HepG2 (cell line): Measurements from ENCODE around the gene PIP5K1C. TPM values are rescaled to one million over a fixed set of nuclear protein-coding genes. Genes with fewer than 3 reads are reported as not detected.

Experiments
- ATAC-seq: fragments of 200-7000 bp; cut with Tn5 transposase; 3 replicates; pipeline ENCODE4 v1.9.1; 2020; ENCODE audit warnings: mild to moderate bottlenecking, moderate library complexity
- BruUV-seq: library from RNA; stranded (reverse); fragments of 400-500 nt; replicated peaks from 2 replicates; lab custom pipeline; 2021; lab: Mats Ljungman, UMichigan
- CTCF ChIA-PET: fragments of 300-600 bp; formaldehyde crosslinking; extraction: SDS; loops from one replicate; lab custom pipeline; 2021; ENCODE audit warnings: low total read pairs, inconsistent platforms, low intra/inter-chr PET ratio; lab: Yijun Ruan, JAX
- POLR2A ChIA-PET: fragments of 350-600 bp; sonication (Branson Sonifier 250); formaldehyde crosslinking; loops from one replicate; lab custom pipeline; 2020; ENCODE audit warnings: antibody characterized with exemption, inconsistent platforms; lab: Yijun Ruan, JAX
- DNase-seq: peaks from one replicate; pipeline ENCODE4 v3.0.0-alpha.2; 2015; ENCODE audit warnings: low spot score
- FAIRE-seq: peaks from 3 replicates; lab custom pipeline; 2011; peaks lifted over from hg19 to GRCh38; lab: Jason Lieb, UNC
- H2AFZ ChIP-seq: one replicate; pipeline ENCODE4 v1.6.1; 2011; ENCODE audit warnings: low read length, inconsistent platforms
- H3K27ac ChIP-seq: fragments of 300-600 bp; 3 replicates; pipeline ENCODE4 v1.8.0; 2011; ENCODE audit warnings: mixed run types, mild to moderate bottlenecking, mixed read lengths, low read length, inconsistent platforms; ENCODE audit not compliant: insufficient read depth; ENCODE audit errors: extremely low read length
- H3K27me3 ChIP-seq, 2 experiments: fragments of 200-600 bp in 1 of 2; 2 replicates in 1 of 2; 3 replicates in 1 of 2; pipeline versions ENCODE4 v1.6.0 to v1.8.0; 2011; ENCODE audit warnings: low read length in 2 of 2, mild to moderate bottlenecking in 2 of 2, moderate library complexity in 2 of 2, inconsistent platforms in 1 of 2; ENCODE audit not compliant: insufficient read depth in 2 of 2, control insufficient read depth in 1 of 2
- H3K36me3 ChIP-seq, 2 experiments: fragments of 200-600 bp in 1 of 2; replicated peaks in 1 of 2; 2 replicates in 1 of 2; 3 replicates in 1 of 2; pipeline versions ENCODE4 v1.5.1 to v1.8.0; 2011; ENCODE audit warnings: low read length in 2 of 2, inconsistent platforms in 1 of 2; ENCODE audit not compliant: insufficient read depth in 2 of 2, control insufficient read depth in 1 of 2
- H3K4me1 ChIP-seq: 2 replicates; pipeline ENCODE4 v1.5.1; 2012; ENCODE audit warnings: low read length, inconsistent platforms; ENCODE audit not compliant: insufficient read depth
- H3K4me2 ChIP-seq: 2 replicates; pipeline ENCODE4 v1.6.0; 2011; ENCODE audit warnings: low read depth, low read length, inconsistent platforms
- H3K4me3 ChIP-seq, 3 experiments: fragments of 200-600 bp in 1 of 3; sonication (generic), shearing (Covaris generic) in 1 of 3; replicated peaks in 1 of 3; 2 replicates each; pipeline ENCODE4 v1.5.1; 2011 to 2016; ENCODE audit warnings: low read length in 3 of 3, inconsistent platforms in 2 of 3, low read depth in 2 of 3, mild to moderate bottlenecking in 2 of 3, control low read depth in 1 of 3, mixed read lengths in 1 of 3; ENCODE audit not compliant: insufficient read depth in 1 of 3
- H3K79me2 ChIP-seq: one replicate; pipeline ENCODE4 v1.6.1; 2011; ENCODE audit warnings: low read length, inconsistent platforms; ENCODE audit not compliant: insufficient read depth
- H3K9ac ChIP-seq: 2 replicates; pipeline ENCODE4 v1.6.0; 2011; ENCODE audit warnings: mild to moderate bottlenecking, low read depth, low read length, inconsistent platforms; ENCODE audit not compliant: insufficient read depth
- H3K9me3 ChIP-seq: 2 replicates; pipeline ENCODE4 v1.5.1; 2012; ENCODE audit warnings: mild to moderate bottlenecking, low read length
- H4K20me1 ChIP-seq: 2 replicates; pipeline ENCODE4 v1.6.0; 2011; ENCODE audit warnings: inconsistent platforms, mild to moderate bottlenecking, low read length, moderate library complexity; ENCODE audit not compliant: insufficient read depth
- FOXO1 ChIP-seq: sonication (generic); formaldehyde crosslinking; IDR thresholded peaks from 2 replicates; pipeline ENCODE4 v1.4.0; 2020; ENCODE audit warnings: missing genetic modification reagents
- NFAT5 ChIP-seq: sonication (generic); formaldehyde crosslinking; IDR thresholded peaks from 2 replicates; pipeline ENCODE4 v1.4.0; 2020; ENCODE audit warnings: missing genetic modification reagents
- SATB2 ChIP-seq: sonication (generic); formaldehyde crosslinking; IDR thresholded peaks from 2 replicates; pipeline ENCODE4 v1.5.0; 2020; ENCODE audit warnings: missing genetic modification reagents
- ZBED4 ChIP-seq: sonication (generic); formaldehyde crosslinking; IDR thresholded peaks from 2 replicates; pipeline ENCODE4 v1.4.0; 2020; ENCODE audit warnings: missing genetic modification reagents, borderline replicate concordance
- ZBTB8A ChIP-seq: sonication (generic); formaldehyde crosslinking; IDR thresholded peaks from 2 replicates; pipeline ENCODE4 v1.4.0; 2020; ENCODE audit warnings: mild to moderate bottlenecking, low read depth, missing genetic modification reagents, borderline replicate concordance
- ZNF468 ChIP-seq: sonication (generic); formaldehyde crosslinking; IDR thresholded peaks from 2 replicates; pipeline ENCODE4 v1.8.0; 2022; ENCODE audit warnings: mild to moderate bottlenecking, moderate library complexity, missing genetic modification reagents
- WGBS: methylation state at CpG from one replicate; pipeline ENCODE4 v1.1.6; 2017; ENCODE audit warnings: low lambda C conversion rate; 5-methylcytosine and 5-hydroxymethylcytosine counted together
- in situ Hi-C: cut with HindIII; loops from 2 replicates; pipeline ENCODE4 v1.10.0; 2017; ENCODE audit warnings: low pct_unique_long_range_greater_than_20kb; ENCODE audit not compliant: extremely low pct_ligation_motif_present
- intact Hi-C: fragments of 100-400 bp; cut with micrococcal nuclease; formaldehyde crosslinking; loops from one replicate; pipeline ENCODE4 v1.10.0; 2022; ENCODE audit not compliant: unreplicated experiment
- polyA plus RNA-seq, 8 experiments: library from polyadenylated mRNA; depleted of rRNA in 3 of 8; stranded (reverse) in 7 of 8; unstranded in 1 of 8; fragments of >200 nt; fragmentation: Illumina TruSeq in 4 of 8; extraction: Trizol in 4 of 8; gene quantifications; 2 replicates each; pipeline versions ENCODE4 v1.2.1 to v1.2.3, GENCODE V29; 2011 to 2016; ENCODE audit warnings: low read depth in 4 of 8, missing spikeins in 1 of 8, mixed read lengths in 1 of 8; ENCODE audit not compliant: insufficient read depth in 1 of 8
- total RNA-seq, 5 experiments: library from RNA; depleted of rRNA; stranded (reverse); fragments of >200 nt; fragmentation: Illumina TruSeq; extraction: Trizol; gene quantifications; 2 replicates each; pipeline ENCODE4 v1.2.3, GENCODE V29; 2016; ENCODE audit warnings: low read depth in 1 of 5

The PIP5K1C gene
- total and polyA plus RNA-seq, 2 of the 13 experiments (the other 11 are each of a cell fraction or from before 2014, with no cell fraction given): 3.6 to 4.3 TPM

- no peak overlapping the region for H3K27ac ChIP-seq
- peaks cover 0 to 1% of the 10 kb centered on the region in 2 experiments; a peak in 1 of 5 replicates for H3K36me3 ChIP-seq
- no peaks in the 10 kb centered on the region for H3K79me2 ChIP-seq
- no peaks in the 10 kb centered on the region for H3K27me3 ChIP-seq
- TF ChIP-seq ZBED4 (no peak), ZBTB8A (CRISPR knock-in tag) (no peak)
- no peak for FAIRE-seq
- H3K4me1 ChIP-seq: no peaks in the 10 kb centered on the region
- BruUV-seq: no TSS peak
- H3K4me2 ChIP-seq: no peak overlapping the region
- H4K20me1 ChIP-seq: no peaks in the 10 kb centered on the region
- H3K9me3 ChIP-seq: no peaks in the 10 kb centered on the region
- ChIA-PET CTCF (no interaction called here), POLR2A (no interaction called here)
- in situ Hi-C loops (no loop called here), intact Hi-C loops (no loop called here)
- ATAC-seq: no peak
- H3K4me3 ChIP-seq: no peak overlapping the region
- H2AFZ ChIP-seq: no peak overlapping the region
- 97% methylated on average over 3 of the region's 3 CpGs for WGBS
- no peak for DNase-seq
- H3K9ac ChIP-seq: no peak overlapping the region
Observed at GRCh38 chr19:3678188-3678587, 22.1 kb downstream of the PIP5K1C start.

- Histone ChIP-seq H4K20me1 (no peaks in the 10 kb centered on the region), H3K9ac (no peak overlapping the region)
- CTCF ChIA-PET: no interaction called here
Observed at GRCh38 chr19:3674784-3675543, 25.3 kb downstream of the PIP5K1C start.

More at GRCh38 chr19:3674784-3675543, 25.3 kb downstream of the PIP5K1C start:
- ATAC-seq: no peak
- TF ChIP-seq ZNF468 (CRISPR knock-in tag) (no peak), FOXO1 (CRISPR knock-in tag) (no peak), NFAT5 (CRISPR knock-in tag) (no peak), SATB2 (CRISPR knock-in tag) (no peak)
- FAIRE-seq: no peak
- Histone ChIP-seq H2AFZ (no peak overlapping the region), H3K4me1 (no peaks in the 10 kb centered on the region), H3K36me3 (no peaks in the 10 kb centered on the region; a peak in 1 of 5 replicates), H3K27ac (no peak overlapping the region), H3K27me3 (no peaks in the 10 kb centered on the region), H3K4me3 (no peak overlapping the region), H3K4me2 (no peak overlapping the region), H3K79me2 (no peaks in the 10 kb centered on the region), H3K9me3 (no peaks in the 10 kb centered on the region)
- DNase-seq: no peak
- BruUV-seq: no TSS peak
- in situ Hi-C loops: no loop called here
- intact Hi-C loops: no loop called here
- POLR2A ChIA-PET: no interaction called here
- 96% methylated on average over 12 of the region's 13 CpGs for WGBS
